Right atrium auricular region (tissue), 2 donors: Measurements from ENCODE around the gene TRIM66. TPM values are rescaled to one million over a fixed set of nuclear protein-coding genes. Genes with fewer than 3 reads are reported as not detected.
A peak's percentile ranks its signal among the peaks of the same experiment; 100 is the strongest.

Experiments used
- DNase-seq: peaks from one replicate; pipeline ENCODE4 v3.0.0-alpha.2; 2019; ENCODE audit warnings: low spot score
- H3K27ac ChIP-seq, 2 donors: fragments of 200-600 bp; sonication (generic); 1 replicate in 1 of 2; 2 replicates in 1 of 2; pipeline ENCODE4 v1.5.1; 2016 to 2019
- H3K27me3 ChIP-seq, 2 donors: fragments of 200-600 bp; sonication (generic); one replicate each; pipeline versions ENCODE4 v1.5.1 to v1.6.0; 2017 to 2019
- H3K36me3 ChIP-seq: fragments of 200-600 bp; sonication (generic); one replicate; pipeline ENCODE4 v1.5.1; 2016
- H3K4me1 ChIP-seq, 2 donors: fragments of 200-600 bp; sonication (generic); one replicate each; pipeline versions ENCODE4 v1.5.1 to v1.6.0; 2017 to 2019
- H3K4me3 ChIP-seq, 2 donors: fragments of 200-600 bp; sonication (generic); 1 replicate in 1 of 2; 2 replicates in 1 of 2; pipeline ENCODE4 v1.5.1; 2017 to 2019; ENCODE audit warnings: mild to moderate bottlenecking in 1 of 2, moderate library complexity in 1 of 2
- H3K9me3 ChIP-seq, 2 donors: fragments of 200-600 bp; sonication (generic); one replicate each; pipeline ENCODE4 v1.5.1; 2019
- total RNA-seq, 2 donors: library from RNA; depleted of rRNA; stranded (reverse); fragments of >200 nt; gene quantifications; one replicate each; pipeline ENCODE4 v1.1.0, GENCODE V29; 2016
- TF ChIP-seq, protein P1 (sequence below), 2 donors: fragments of 200-600 bp; sonication (generic); IDR thresholded peaks; one replicate each; pipeline ENCODE4 v1.5.1; 2019; ENCODE audit warnings: antibody characterized with exemption in 2 of 2

TRIM66 gene
- total RNA-seq, 2 donors from 2014 or later = 0.56 to 3.7 TPM

DNA sequence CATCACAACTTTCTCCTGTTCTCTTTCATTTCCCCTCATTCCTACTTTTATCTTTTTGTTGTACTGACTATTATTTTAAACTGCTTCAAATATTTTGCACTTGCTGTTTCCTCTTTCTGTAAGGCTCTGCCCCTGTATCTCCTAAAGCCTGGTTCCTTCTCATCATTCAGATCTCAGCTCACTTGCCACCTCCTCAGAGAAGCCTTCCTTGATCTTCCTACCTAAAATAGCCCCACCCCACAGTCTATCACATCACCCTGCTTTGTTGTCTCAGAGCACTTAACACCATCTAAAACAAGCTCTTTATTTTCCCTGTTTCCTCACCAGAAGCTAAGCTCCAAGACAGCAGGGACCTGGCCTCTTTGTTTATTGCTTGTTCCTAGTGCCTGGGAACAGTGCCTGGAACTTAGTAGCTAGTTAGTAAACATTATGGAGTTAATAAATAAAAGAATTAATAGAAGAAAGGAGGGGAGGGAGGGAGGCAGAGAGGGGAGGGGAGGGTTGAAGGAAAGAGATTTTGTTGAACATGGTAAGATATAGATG, 85.9 kb downstream of the TRIM66 start:
- peaks cover 0 to 11% of the 10 kb centered on the region in 2 donors for H3K4me1 ChIP-seq
- DNase-seq = no peak
- H3K9me3 ChIP-seq = no peaks in the 10 kb centered on the region
- H3K27ac ChIP-seq = no peak overlapping the region
- H3K4me3 ChIP-seq = no peak overlapping the region
- no peaks in the 10 kb centered on the region for H3K27me3 ChIP-seq
- H3K36me3 ChIP-seq = no peaks in the 10 kb centered on the region
- TF ChIP-seq, protein P1, sequence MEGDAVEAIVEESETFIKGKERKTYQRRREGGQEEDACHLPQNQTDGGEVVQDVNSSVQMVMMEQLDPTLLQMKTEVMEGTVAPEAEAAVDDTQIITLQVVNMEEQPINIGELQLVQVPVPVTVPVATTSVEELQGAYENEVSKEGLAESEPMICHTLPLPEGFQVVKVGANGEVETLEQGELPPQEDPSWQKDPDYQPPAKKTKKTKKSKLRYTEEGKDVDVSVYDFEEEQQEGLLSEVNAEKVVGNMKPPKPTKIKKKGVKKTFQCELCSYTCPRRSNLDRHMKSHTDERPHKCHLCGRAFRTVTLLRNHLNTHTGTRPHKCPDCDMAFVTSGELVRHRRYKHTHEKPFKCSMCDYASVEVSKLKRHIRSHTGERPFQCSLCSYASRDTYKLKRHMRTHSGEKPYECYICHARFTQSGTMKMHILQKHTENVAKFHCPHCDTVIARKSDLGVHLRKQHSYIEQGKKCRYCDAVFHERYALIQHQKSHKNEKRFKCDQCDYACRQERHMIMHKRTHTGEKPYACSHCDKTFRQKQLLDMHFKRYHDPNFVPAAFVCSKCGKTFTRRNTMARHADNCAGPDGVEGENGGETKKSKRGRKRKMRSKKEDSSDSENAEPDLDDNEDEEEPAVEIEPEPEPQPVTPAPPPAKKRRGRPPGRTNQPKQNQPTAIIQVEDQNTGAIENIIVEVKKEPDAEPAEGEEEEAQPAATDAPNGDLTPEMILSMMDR (IDR thresholded peaks at IDR 0.05) = no peak

DNA sequence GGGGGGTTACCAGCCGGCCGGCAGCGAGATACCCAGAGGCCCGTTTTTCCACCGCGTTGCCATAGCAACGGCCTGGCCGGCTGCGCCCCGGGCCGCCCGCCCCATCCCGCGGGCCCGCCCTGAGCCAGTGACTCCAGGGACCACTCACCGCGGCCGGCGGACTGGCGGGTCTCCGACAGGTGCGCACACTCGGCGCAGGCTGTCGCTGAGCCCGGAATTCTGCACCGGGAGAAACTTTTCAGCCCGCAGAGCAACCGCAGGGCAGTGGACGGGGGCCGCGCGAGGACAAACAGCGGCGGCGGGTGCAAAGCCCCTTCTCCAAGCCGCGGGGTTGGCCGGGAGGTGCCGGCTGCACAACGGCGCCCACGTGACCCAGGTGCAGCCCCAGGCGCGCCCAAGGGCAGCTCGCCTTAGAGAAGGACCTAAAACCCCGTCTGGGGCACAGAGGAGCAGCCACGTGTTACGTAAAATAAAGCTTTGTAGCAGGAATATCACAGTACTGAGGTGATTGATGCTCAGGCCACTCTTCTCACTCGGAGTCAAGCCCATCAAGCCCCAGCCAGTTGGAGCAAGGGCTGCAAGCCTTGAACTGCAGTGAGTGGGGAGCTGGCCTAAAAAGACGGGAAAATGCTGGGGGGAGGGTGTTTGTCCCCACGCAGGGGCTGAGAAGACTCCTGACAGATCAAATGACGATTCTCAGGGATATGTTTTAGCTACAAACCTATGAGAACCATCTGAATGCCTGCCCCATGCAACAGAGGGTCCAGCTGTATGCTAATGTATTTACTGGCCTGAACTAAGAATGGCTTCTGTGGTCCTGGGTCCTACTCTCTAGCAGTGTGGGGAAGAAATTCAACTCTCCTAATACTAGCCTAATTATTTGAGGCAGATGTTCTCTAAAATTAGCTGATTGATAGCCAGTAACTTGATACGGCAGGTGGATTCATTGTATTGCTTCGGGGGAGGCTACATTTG, 88.2 kb downstream of the TRIM66 start, which contains the start of gene STK33:
STK33 (minus strand) TSS at position 294 of the 975 bp plus-strand sequence. CDS start 119,323 bp downstream, outside the sequence.
- peaks cover 0 to 11% of the 10 kb centered on the region in 2 donors for H3K4me1 ChIP-seq
- peak within 1 kb of the TSS; percentile 67 to 73 for H3K27ac ChIP-seq
- no peak for DNase-seq
- H3K27me3 ChIP-seq = no peaks in the 10 kb centered on the region
- H3K36me3 ChIP-seq = no peaks in the 10 kb centered on the region
- H3K4me3 ChIP-seq = peak within 1 kb of the TSS; percentile 60 to 71
- TF ChIP-seq, protein P1 (IDR thresholded peaks at IDR 0.05) = no peak
- H3K9me3 ChIP-seq = no peaks in the 10 kb centered on the region

DNA sequence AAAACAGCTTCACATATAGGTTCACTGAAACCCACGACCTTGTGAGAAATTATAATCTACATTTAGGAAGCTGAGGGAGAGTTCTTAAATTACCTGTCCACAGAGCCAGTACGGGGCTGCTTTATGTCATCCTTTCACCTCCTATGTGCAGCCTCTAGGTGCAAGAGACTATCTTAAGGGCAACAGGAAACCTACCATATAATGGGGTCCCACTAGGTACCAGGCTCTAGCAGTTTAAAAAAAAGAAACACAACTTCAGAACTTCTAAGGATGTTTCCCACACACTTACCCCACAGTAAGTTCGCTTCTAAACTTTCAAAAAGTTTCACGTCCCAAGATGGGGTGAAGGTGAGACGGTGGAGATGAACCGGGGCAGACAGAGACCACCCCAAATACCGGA, 89.0 kb downstream of the TRIM66 start:
- Histone ChIP-seq H3K9me3 (no peaks in the 10 kb centered on the region), H3K4me1 (peaks cover 0 to 11% of the 10 kb centered on the region in 2 donors), H3K36me3 (no peaks in the 10 kb centered on the region), H3K4me3 (peak overlapping the region; percentile 60 to 71), H3K27ac (peak overlapping the region; percentile 67 to 73), H3K27me3 (no peaks in the 10 kb centered on the region)
- no peak for DNase-seq
- TF ChIP-seq, protein P1 (IDR thresholded peaks at IDR 0.05) = no peak

DNA sequence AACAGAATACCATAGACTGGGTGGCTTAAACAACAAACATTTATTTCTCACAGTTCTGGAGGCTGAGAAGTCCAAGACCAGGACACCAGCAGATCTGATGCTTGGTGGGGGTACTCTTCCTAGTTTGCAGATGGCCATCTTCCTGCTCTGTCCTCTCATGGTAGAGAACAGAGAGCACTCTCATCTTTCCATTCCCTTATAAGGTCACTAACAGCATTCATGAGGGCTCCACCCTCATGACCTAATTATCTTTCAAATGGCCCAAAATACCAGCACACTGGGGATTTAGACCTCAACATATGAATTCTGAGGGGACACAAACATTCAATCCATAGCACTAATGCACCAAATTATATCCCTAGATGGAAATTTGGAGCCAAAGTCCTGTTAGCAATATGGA, 94.5 kb downstream of the TRIM66 start:
- Histone ChIP-seq H3K36me3 (no peaks in the 10 kb centered on the region), H3K9me3 (no peaks in the 10 kb centered on the region), H3K4me3 (no peak overlapping the region), H3K4me1 (no peaks in the 10 kb centered on the region), H3K27ac (no peak overlapping the region), H3K27me3 (no peaks in the 10 kb centered on the region)
- TF ChIP-seq, protein P1 (IDR thresholded peaks at IDR 0.05) = no peak
- DNase-seq = no peak

DNA sequence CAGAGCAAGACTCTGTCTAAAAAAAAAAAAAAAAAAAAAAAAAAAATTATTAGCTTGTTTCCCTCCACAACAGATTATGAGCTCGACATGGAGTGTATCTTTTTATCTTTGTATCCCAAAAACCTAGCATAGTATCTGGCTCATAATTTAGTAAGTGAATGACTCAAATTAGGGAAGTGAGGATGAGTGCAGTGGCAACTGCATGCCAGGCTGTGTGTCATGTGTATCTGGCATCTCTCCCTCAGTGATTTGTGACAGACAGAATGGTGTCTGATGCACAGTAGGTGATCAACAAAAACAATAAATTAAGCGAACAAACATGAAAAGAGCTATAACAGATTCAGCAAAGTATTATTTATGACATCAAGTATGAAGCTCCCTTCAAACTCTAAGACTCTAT, 95.7 kb downstream of the TRIM66 start:
- Histone ChIP-seq H3K9me3 (no peaks in the 10 kb centered on the region), H3K4me1 (no peaks in the 10 kb centered on the region), H3K27me3 (no peaks in the 10 kb centered on the region), H3K36me3 (no peaks in the 10 kb centered on the region), H3K4me3 (no peak overlapping the region), H3K27ac (no peak overlapping the region)
- no peak for DNase-seq
- TF ChIP-seq, protein P1 (IDR thresholded peaks at IDR 0.05) = no peak
